Central memory CD8-positive, alpha-beta T cell (primary cell): ENCODE data around the gene PHF24.

Source experiments
- ATAC-seq: fragments of 150-1000 bp; cut with Tn5 transposase; replicated peaks from 2 replicates; pipeline ENCODE4 v1.10.0; 2022; ENCODE audit warnings: mild to moderate bottlenecking, moderate FRiP score, moderate number of reproducible peaks; ENCODE audit not compliant: poor library complexity, severe bottlenecking; ENCODE audit errors: extremely low read depth
- DNase-seq, 2 donors: peaks; one replicate each; pipeline ENCODE4 v3.0.0; 2021; ENCODE audit warnings: low spot score in 2 of 2
- H3K27ac Mint-ChIP-seq: one replicate; pipeline ENCODE4 v1.8.0; 2022; ENCODE audit warnings: low read depth, mild to moderate bottlenecking, moderate library complexity, mixed read lengths
- H3K27me3 Mint-ChIP-seq: one replicate; pipeline ENCODE4 v1.8.0; 2022; ENCODE audit warnings: mixed read lengths
- H3K36me3 Mint-ChIP-seq: one replicate; pipeline ENCODE4 v1.8.0; 2022; ENCODE audit warnings: mild to moderate bottlenecking, moderate library complexity, mixed read lengths; ENCODE audit not compliant: insufficient read depth
- H3K4me1 Mint-ChIP-seq: one replicate; pipeline ENCODE4 v1.8.0; 2022; ENCODE audit warnings: mixed read lengths
- H3K4me3 Mint-ChIP-seq: one replicate; pipeline ENCODE4 v1.8.0; 2022; ENCODE audit warnings: mild to moderate bottlenecking, moderate library complexity, mixed read lengths
- H3K9me3 Mint-ChIP-seq: one replicate; pipeline ENCODE4 v1.8.0; 2022; ENCODE audit warnings: mixed read lengths

The PHF24 gene

GRCh38 chr9:34962546-34962945 lies 4.5 kb downstream of the PHF24 start:
- Mint-ChIP-seq H3K9me3 (no peaks in the 10 kb centered on the region), H3K4me3 (no peak overlapping the region)

GRCh38 chr9:34963552-34963951 lies 5.5 kb downstream of the PHF24 start:
- no peak overlapping the region for H3K27ac Mint-ChIP-seq
- no peaks in the 10 kb centered on the region for H3K9me3 Mint-ChIP-seq
- H3K27me3 Mint-ChIP-seq, result peaks cover 92% of the 10 kb centered on the region
- H3K4me3 Mint-ChIP-seq, result no peak overlapping the region
- H3K36me3 Mint-ChIP-seq, result no peaks in the 10 kb centered on the region
- DNase-seq (no peak), ATAC-seq (no peak)
- H3K4me1 Mint-ChIP-seq, result no peaks in the 10 kb centered on the region

More at GRCh38 chr9:34962546-34962945, 4.5 kb downstream of the PHF24 start:
- ATAC-seq (no peak), DNase-seq (no peak)
- Mint-ChIP-seq H3K4me1 (no peaks in the 10 kb centered on the region), H3K27me3 (peaks cover 83% of the 10 kb centered on the region), H3K36me3 (no peaks in the 10 kb centered on the region), H3K27ac (no peak overlapping the region)

- H3K4me3 Mint-ChIP-seq, result no peak overlapping the region
Observed at GRCh38 chr9:34964458-34964857, 6.4 kb downstream of the PHF24 start.

GRCh38 chr9:34971146-34971811 lies 13.2 kb downstream of the PHF24 start:
- no peak overlapping the region for H3K27ac Mint-ChIP-seq
- H3K4me3 Mint-ChIP-seq, result no peak overlapping the region

More at GRCh38 chr9:34964458-34964857, 6.4 kb downstream of the PHF24 start:
- DNase-seq (no peak), ATAC-seq (no peak)
- Mint-ChIP-seq H3K9me3 (no peaks in the 10 kb centered on the region), H3K4me1 (no peaks in the 10 kb centered on the region), H3K27me3 (peaks cover 92% of the 10 kb centered on the region), H3K27ac (no peak overlapping the region), H3K36me3 (no peaks in the 10 kb centered on the region)

GRCh38 chr9:34974664-34975063 lies 16.6 kb downstream of the PHF24 start:
- Mint-ChIP-seq H3K4me3 (no peak overlapping the region), H3K4me1 (no peaks in the 10 kb centered on the region), H3K9me3 (no peaks in the 10 kb centered on the region), H3K36me3 (peaks cover 2% of the 10 kb centered on the region), H3K27ac (no peak overlapping the region), H3K27me3 (peaks cover 30% of the 10 kb centered on the region)
- ATAC-seq (no peak), DNase-seq (no peak)

More at GRCh38 chr9:34971146-34971811, 13.2 kb downstream of the PHF24 start:
- Mint-ChIP-seq H3K4me1 (no peaks in the 10 kb centered on the region), H3K27me3 (peaks cover 46% of the 10 kb centered on the region), H3K9me3 (no peaks in the 10 kb centered on the region), H3K36me3 (peaks cover 3% of the 10 kb centered on the region)
- DNase-seq, result no peak
- no peak for ATAC-seq

GRCh38 chr9:34976441-34976840 lies 18.4 kb downstream of the PHF24 start:
- peaks cover 23% of the 10 kb centered on the region for H3K27me3 Mint-ChIP-seq
- H3K36me3 Mint-ChIP-seq, result peaks cover 2% of the 10 kb centered on the region
- H3K9me3 Mint-ChIP-seq, result no peaks in the 10 kb centered on the region

GRCh38 chr9:34976992-34977391 lies 18.9 kb downstream of the PHF24 start:
- ATAC-seq, result no peak
- H3K4me3 Mint-ChIP-seq, result no peak overlapping the region
- no peaks in the 10 kb centered on the region for H3K9me3 Mint-ChIP-seq

More at GRCh38 chr9:34976441-34976840, 18.4 kb downstream of the PHF24 start:
- ATAC-seq (no peak), DNase-seq (no peak)
- Mint-ChIP-seq H3K4me3 (no peak overlapping the region), H3K27ac (no peak overlapping the region), H3K4me1 (no peaks in the 10 kb centered on the region)

GRCh38 chr9:34980181-34980761 lies 22.2 kb downstream of the PHF24 start:
- ATAC-seq, result no peak
- no peaks in the 10 kb centered on the region for H3K36me3 Mint-ChIP-seq
- H3K4me3 Mint-ChIP-seq, result no peak overlapping the region
- no peak overlapping the region for H3K27ac Mint-ChIP-seq
- no peaks in the 10 kb centered on the region for H3K9me3 Mint-ChIP-seq
- DNase-seq, result no peak
- H3K27me3 Mint-ChIP-seq, result peaks cover 23% of the 10 kb centered on the region
- peaks cover 9% of the 10 kb centered on the region for H3K4me1 Mint-ChIP-seq

More at GRCh38 chr9:34976992-34977391, 18.9 kb downstream of the PHF24 start:
- Mint-ChIP-seq H3K27ac (no peak overlapping the region), H3K36me3 (peaks cover 2% of the 10 kb centered on the region), H3K27me3 (peaks cover 23% of the 10 kb centered on the region), H3K4me1 (no peaks in the 10 kb centered on the region)
- DNase-seq, result no peak

GRCh38 chr9:34982361-34982760 lies 24.3 kb downstream of the PHF24 start:
- H3K4me1 Mint-ChIP-seq, result peaks cover 20% of the 10 kb centered on the region
- H3K9me3 Mint-ChIP-seq, result no peaks in the 10 kb centered on the region
- no peak for ATAC-seq
- H3K4me3 Mint-ChIP-seq, result no peak overlapping the region
- peaks cover 1% of the 10 kb centered on the region for H3K36me3 Mint-ChIP-seq
- peaks cover 10% of the 10 kb centered on the region for H3K27me3 Mint-ChIP-seq
- DNase-seq, result no peak
- H3K27ac Mint-ChIP-seq, result no peak overlapping the region

- Mint-ChIP-seq H3K9me3 (no peaks in the 10 kb centered on the region), H3K4me1 (peaks cover 23% of the 10 kb centered on the region), H3K36me3 (peaks cover 1% of the 10 kb centered on the region), H3K27ac (no peak overlapping the region), H3K27me3 (peaks cover 1% of the 10 kb centered on the region), H3K4me3 (no peak overlapping the region)
- DNase-seq (no peak), ATAC-seq (no peak)
Observed at GRCh38 chr9:34983209-34983608, 25.1 kb downstream of the PHF24 start.

GRCh38 chr9:34984049-34984448 lies 26.0 kb downstream of the PHF24 start:
- Mint-ChIP-seq H3K4me3 (no peak overlapping the region), H3K27ac (no peak overlapping the region), H3K4me1 (peaks cover 30% of the 10 kb centered on the region), H3K27me3 (no peaks in the 10 kb centered on the region), H3K36me3 (peaks cover 1% of the 10 kb centered on the region), H3K9me3 (no peaks in the 10 kb centered on the region)
- DNase-seq, result no peak
- no peak for ATAC-seq

- Mint-ChIP-seq H3K27ac (peak overlapping the region; percentile 97), H3K4me3 (no peak overlapping the region), H3K4me1 (peaks cover 36% of the 10 kb centered on the region), H3K27me3 (no peaks in the 10 kb centered on the region), H3K9me3 (no peaks in the 10 kb centered on the region), H3K36me3 (peaks cover 3% of the 10 kb centered on the region)
- DNase-seq (peak; percentile 23 to 24), ATAC-seq (no peak)
Observed at GRCh38 chr9:34985311-34985899, 27.3 kb downstream of the PHF24 start.

GRCh38 chr9:34986540-34987047 lies 28.5 kb downstream of the PHF24 start:
- peaks cover 3% of the 10 kb centered on the region for H3K36me3 Mint-ChIP-seq
- DNase-seq, result peak in 1 of 2 donors; percentile 40
- H3K4me1 Mint-ChIP-seq, result peaks cover 42% of the 10 kb centered on the region
- H3K27ac Mint-ChIP-seq, result peak overlapping the region; percentile 97
- H3K9me3 Mint-ChIP-seq, result no peaks in the 10 kb centered on the region
- ATAC-seq, result no peak
- H3K27me3 Mint-ChIP-seq, result no peaks in the 10 kb centered on the region
- peak overlapping the region; percentile 36 for H3K4me3 Mint-ChIP-seq
